NCI-H2196 treated with DMSO at 0.1 percent for 48 hours (cell line): ENCODE results near the gene RBBP6.
A peak's percentile ranks its signal among the peaks of the same experiment; 100 is the strongest.
"Not testable (repeated sequence)": the region's sequence is repeated elsewhere in the genome, so short reads cannot be mapped to it uniquely, and the experiment has no call there.

ENCODE experiments used
- DNase-seq: peaks from one replicate; lab custom pipeline; 2025; ENCODE audit not compliant: unreplicated experiment; lab: John Stamatoyannopoulos, UW

The RBBP6 gene

GRCh38 chr16:24568392-24568791, 29.0 kb downstream of the RBBP6 start:
- peak; percentile 10 for DNase-seq

DNA sequence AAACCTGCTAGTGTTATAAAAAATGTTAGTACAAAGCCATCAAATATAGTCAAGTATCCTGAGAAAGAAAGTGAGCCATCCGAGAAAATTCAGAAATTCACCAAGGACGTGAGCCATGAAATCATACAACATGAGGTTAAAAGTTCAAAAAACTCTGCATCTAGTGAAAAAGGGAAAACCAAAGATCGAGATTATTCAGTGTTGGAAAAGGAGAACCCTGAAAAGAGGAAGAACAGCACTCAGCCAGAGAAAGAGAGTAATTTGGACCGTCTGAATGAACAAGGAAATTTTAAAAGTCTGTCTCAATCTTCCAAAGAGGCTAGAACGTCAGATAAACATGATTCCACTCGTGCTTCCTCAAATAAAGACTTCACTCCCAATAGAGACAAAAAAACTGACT, 31.7 kb downstream of the RBBP6 start:
- DNase-seq: no peak

DNA sequence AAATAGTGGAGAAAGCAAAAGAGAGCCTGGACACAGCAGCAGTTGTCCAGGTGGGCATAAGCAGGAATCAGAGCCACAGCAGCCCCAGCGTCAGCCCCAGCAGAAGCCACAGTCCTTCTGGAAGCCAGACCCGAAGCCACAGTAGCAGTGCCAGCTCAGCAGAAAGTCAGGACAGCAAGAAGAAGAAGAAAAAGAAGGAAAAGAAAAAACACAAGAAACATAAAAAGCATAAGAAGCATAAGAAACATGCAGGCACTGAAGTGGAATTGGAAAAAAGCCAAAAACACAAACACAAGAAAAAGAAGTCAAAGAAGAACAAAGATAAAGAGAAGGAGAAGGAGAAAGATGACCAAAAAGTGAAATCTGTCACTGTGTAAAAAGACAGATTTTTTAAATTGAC, 32.7 kb downstream of the RBBP6 start:
- DNase-seq: no peak

GRCh38 chr16:24573141-24573540, 33.8 kb downstream of the RBBP6 start:
- DNase-seq: no peak

- not testable (repeated sequence) for DNase-seq
Measured at GRCh38 chr16:24574515-24575485, 35.4 kb downstream of the RBBP6 start.

GRCh38 chr16:24575791-24576190, 36.4 kb downstream of the RBBP6 start:
- not testable (repeated sequence) for DNase-seq

- no peak for DNase-seq
Measured at GRCh38 chr16:24577167-24577566, 37.8 kb downstream of the RBBP6 start.

DNA sequence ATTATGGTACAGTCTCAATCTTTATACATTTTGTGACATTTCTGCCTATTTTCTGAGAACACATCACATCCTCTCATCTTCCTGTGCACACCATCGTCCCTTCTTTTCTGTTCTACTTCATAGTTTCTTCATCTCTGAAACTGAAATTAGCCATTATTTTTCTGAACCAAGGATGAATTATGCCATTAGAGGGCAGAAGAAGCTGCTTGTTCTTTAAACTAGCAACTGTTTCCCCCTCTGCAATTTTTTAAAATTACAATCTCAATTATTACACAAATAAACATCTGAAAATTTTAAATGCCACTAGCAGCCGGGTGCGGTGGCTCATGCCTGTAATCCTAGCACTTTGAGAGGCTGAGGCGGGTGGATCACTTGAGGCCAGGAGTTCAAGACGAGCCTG, 41.3 kb downstream of the RBBP6 start:
- no peak for DNase-seq

- no peak for DNase-seq
Measured at GRCh38 chr16:24583494-24583893, 44.1 kb downstream of the RBBP6 start.

DNA sequence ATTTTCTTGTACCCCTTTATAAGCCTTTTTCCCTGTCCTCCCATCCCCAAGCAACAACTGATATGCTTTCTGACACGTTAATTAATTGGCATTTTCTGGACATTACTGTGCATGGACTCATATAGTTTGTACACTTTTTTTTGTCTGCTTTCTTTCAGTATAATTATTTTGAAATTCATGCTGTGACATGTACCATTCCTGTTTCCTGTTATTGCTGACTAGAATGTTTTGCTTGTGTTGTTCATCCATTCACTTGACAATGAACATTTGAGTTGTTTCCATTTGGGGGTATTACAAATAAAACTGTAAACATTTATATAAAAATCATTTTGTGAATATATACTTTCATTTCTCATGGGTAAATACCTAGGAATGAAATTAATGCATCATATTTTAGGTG, 50.6 kb downstream of the RBBP6 start:
- DNase-seq: no peak

GRCh38 chr16:24598777-24599437, 59.5 kb downstream of the RBBP6 start:
- no peak for DNase-seq

- DNase-seq: no peak
Measured at GRCh38 chr16:24609417-24609739, 70.0 kb downstream of the RBBP6 start.

DNA sequence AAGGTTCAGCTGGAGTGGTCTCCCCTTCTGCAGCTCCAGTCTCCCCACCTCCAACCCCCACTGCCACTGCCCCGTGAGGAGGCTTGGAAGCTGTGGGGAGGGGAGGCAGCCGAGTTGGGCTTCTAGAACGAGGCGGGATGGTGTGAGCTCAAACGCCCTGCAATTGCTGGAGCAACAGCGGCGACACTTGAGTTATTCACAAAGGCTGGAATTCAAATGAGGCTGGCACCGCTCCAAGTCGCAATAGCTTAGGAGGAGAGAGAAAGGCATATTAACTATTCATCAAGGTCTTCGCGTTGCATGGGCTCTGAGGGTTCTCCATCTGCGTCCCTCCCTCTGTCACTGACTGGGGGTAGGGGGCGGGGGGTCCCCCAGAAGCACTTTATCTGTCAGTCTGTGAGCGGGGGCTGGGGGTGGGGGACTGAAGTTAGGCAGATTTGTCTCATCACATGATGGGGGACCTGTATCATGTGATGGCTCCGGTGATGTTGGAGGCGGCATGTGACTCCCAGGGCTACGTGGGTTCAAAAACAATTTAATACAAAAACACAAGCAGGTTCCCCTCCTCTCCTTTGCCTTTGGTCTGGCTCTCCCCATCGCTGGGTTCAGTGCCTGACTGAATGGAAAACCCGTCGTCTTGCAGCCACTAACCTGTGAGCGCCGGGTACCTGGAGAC, 70.5 kb downstream of the RBBP6 start:
- no peak for DNase-seq

DNA sequence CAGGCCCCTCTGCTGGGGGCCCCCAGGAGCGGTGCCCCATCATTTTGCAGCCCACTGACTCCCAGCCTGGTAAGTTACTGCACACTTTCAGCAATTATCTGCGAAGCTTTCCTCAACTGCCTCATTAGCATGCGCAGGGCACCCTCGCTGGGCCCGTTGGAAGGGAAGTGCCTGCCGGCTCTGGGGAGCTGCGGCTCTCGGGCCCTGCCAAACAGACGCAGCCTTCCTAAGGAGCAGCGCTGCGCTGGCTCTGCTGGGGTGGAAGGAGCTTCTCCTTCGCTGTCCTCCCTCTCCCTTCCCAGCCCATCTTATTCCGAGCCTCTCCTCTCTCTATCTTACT, 71.0 kb downstream of the RBBP6 start:
- DNase-seq: no peak

DNA sequence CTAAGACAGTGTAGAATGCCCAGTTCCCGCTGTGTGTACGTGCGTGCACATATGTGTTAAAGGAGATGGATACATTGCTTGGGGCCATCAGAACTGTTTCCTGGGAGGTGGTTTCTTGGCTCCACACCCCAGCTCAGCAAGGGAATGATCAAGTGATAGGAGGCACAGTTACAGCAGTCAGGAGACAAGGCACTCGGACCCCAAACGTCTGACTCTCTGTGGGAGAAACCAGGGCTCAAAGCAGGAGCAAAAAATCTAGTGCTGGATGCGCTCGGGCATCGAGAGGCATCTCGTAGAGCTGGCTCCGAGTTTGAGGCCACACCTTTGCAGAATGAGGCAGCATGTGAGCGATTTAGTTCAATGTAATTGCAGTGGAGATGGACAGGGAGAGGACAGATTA, 71.9 kb downstream of the RBBP6 start:
- no peak for DNase-seq

DNA sequence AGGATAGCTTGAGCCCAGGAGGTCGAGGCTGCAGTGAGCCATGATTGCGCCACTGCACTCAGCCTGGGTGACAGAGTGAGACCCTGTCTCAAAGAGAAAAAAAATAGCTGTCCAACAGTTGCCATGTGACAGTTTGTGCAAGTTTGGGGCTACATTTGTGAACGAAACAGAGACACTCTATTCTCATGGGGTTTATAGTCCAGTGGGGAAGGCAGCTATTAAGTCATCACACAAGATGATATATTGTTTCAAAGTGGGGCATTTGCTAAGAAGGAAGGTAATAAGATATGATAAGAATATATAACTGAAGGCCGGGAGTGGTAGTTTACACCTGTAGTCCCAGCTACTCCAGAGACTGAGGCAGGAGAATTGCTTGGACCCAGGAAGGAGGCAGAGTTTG, 73.3 kb downstream of the RBBP6 start:
- no peak for DNase-seq

GRCh38 chr16:24613267-24613666, 73.9 kb downstream of the RBBP6 start:
- not testable (repeated sequence) for DNase-seq

- no peak for DNase-seq
Measured at GRCh38 chr16:24617502-24617901, 78.1 kb downstream of the RBBP6 start.
